ENCODE results near the gene NDUFV1.
"Not testable (repeated sequence)": the region's sequence is repeated elsewhere in the genome, so short reads cannot be mapped to it uniquely, and the experiment has no call there.

DNA sequence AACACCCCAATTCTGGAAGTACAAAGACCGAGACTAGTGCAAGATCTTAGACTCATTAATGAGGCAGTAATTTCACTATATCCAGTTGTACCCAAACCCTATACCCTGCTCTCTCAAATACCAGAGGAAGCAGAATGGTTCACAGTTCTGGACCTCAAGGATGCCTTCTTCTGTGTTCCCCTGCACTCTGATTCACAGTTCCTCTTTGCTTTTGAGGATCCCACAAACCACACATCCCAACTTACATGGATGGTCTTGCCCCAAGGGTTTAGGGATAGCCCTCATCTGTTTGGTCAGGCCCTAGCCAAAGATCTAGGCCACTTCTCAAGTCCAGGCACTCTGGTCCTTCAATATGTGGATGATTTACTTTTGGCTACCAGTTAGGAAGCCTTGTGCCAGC is 17.1 kb downstream of the NDUFV1 start:
- TF ChIP-seq POLR2AphosphoS5 (IDR thresholded peaks at IDR 0.05; ENCODE audit: borderline replicate concordance, low read depth, low read length); EZH2 (IDR thresholded peaks at IDR 0.05): not testable (repeated sequence)
